NCI-H69 (cell line): ENCODE data around the gene RNF187.

ENCODE experiments used
- DNase-seq: peaks from one replicate; lab custom pipeline; 2025; lab: John Stamatoyannopoulos, UW

RNF187 gene

DNA sequence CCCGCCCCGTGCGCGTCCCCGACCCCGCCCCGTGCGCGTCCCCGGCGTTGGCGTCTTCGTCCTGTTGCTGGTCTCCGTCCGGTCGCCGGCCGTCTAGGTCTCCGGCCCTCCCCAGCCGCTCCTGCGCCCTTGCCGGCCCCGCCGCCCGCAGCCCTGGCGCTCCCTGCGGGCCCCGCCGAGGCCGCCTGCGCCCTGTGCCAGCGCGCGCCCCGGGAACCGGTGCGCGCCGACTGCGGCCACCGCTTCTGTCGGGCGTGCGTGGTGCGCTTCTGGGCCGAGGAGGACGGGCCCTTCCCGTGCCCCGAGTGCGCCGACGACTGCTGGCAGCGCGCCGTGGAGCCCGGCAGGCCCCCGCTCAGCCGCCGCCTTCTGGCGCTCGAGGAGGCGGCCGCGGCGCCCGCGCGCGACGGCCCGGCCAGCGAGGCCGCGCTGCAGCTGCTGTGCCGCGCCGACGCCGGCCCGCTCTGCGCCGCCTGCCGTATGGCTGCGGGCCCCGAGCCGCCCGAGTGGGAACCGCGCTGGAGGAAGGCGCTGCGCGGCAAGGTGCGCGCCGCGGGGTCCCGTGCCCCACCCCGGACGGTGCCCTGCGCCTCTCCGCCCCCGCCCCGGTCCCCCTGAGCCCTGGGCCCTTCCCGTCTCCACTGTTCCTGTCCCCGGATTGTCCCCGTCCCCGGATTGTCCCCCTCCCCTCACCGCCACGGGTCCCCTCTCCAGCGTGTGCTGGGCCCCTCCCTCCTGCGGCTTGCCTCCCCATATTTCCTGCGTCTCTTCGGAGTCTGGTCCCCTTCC is at the start of gene RNF187:
Gene RNF187, plus strand, starts transcription at position 47 of the 789 bp plus-strand sequence.
- DNase-seq: peak; percentile 69

DNA sequence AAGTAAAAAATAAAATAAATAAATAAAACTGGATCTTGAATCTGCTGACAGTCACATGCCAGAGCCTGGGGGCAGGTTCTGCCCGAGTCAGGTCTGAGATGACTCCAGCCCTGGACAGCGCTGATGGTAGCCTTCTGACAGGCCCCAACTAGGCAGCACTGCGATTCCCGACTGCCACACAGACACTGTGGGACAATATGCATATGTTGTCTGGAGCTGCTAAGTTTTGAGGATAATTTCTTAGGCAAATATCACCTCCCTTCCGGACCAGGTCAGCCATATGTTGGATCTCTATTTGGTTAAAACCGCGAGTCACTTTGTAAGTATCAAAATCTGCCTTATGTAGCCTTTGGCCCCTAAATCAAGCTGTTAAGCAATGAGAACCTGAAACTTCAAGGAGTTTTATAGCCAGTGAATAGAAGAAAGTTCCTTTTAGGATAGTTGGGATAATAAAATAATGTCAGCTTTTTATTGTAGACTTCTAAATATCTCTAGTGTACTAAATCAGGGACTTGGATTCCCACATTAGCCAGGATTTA is 49.7 kb upstream of the RNF187 start:
- no peak for DNase-seq

DNA sequence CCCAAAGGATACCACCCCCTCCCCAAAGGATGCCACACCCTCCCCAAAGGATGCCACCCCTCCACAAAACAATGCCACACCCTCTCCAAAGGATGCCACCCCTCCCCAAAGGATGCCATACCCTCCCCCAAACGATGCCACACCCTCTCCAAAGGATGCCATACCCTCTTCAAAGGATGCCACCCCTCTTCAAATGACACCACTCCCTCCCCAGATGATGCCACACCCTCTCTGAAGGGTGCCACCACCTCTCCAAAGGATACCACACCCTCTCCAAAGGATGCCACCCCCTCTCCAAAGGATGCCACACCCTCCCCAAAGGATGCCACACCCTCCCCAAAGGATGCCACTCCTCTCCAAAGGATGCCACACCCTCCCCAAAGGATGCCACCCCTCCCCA is 48.9 kb upstream of the RNF187 start:
- no peak for DNase-seq

DNA sequence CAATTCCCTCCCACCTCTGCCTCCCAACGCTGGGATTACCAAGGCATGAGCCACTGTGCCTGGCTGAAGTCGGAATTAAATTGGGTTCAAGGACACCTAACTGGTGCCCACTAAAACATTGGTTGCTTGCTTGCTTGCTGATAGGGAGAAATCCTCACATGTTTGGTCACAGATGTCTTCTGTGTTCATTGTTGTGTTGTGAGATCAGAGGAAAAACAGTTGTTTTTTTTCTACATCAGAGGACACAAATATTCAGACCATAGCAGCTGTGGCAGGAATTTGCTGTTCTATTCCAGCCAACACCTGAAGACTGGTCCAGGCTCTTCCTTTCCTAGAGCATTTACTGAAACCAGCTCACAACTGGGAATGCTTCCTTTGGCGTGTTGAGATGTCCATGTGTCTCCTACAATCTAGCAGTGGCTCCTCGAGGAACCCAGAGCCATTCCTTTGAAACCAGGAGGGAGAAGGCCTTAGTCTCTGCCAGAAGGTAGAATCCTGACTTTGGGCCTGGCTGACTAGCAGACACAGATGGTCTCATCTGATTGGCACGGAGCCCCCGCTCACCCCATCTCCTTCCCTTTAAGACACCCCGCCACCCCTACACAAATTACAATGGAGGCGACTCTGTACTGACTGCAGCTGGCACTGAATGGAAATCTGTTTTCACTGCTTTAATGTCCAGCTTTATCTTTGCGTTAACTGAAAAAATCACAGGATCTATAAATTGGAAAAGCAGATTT is 46.3 kb upstream of the RNF187 start:
- DNase-seq: no peak

DNA sequence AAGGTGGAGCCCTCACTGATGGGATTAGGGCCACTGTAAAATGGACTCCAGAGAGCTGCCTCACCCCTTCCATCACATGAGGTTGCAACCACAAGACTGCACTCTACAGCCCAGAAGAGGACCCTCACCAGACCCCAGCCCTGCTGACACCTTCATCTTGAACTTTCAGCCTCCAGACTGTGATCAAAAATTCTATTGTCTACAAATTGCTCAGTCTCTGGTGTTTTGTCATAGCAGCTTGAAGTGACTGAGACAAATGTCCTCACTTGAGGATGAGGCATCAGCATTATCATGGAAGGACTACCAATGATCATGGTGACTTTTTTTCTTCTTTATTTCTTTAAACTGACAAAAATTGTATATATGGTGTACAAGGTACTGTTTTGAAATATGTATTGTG is 43.8 kb upstream of the RNF187 start:
- no peak for DNase-seq

DNA sequence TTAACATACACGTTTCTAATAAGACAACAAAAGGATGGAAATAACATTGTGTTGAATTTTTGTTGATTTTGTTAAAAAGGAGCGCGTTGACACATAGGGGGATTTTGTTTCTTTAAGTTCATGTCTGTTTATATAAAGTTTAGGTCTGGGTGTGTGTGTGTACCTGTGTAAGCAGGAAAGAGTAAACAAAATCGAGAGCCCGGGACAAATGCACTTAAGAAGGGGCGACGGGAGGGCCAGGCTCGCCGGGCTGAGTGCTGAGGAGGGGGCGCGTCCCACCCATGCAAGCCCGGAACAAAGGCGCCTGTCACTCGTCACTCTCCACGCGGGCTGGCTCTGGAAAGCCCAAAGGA is 41.7 kb upstream of the RNF187 start:
- DNase-seq: no peak

DNA sequence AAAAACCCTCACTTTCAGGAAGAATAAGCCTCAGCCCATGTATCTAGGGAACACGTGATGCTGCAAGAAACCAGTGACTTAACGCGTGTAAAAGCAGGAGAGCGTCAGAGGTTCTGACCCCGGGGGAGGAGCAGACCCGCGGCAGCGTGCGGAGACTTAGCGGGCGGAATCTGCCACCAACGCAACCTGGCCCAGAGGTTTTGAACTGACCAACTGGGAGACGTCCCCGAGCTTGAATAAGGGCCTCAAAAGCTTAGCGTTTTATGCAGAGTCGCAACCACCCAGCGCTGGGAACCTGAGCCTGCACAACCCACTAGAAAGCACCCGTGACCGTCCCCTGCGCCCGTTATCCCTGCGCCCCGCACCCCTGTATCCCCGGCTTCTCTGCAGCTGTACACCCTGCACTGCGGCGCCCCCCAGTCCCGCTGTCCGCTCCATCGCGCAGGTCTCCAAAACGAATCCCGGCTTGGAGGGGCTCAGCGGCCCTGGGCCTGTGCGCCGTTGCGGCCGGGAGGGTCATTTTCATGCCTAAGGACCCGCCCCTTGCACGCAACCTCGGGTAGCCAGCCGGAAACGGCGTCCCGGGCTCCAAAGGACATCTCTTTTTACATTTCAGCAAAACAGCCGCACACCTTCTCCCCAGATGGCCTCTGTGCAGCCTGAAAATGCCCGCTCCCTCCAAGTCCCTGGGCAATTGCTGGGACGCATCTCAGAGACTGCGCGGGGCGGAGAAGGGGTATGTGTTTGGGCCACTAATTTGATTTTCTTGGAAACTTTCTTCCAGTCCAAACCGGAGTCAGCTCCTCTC is 41.1 kb upstream of the RNF187 start:
- peak; percentile 48 for DNase-seq

DNA sequence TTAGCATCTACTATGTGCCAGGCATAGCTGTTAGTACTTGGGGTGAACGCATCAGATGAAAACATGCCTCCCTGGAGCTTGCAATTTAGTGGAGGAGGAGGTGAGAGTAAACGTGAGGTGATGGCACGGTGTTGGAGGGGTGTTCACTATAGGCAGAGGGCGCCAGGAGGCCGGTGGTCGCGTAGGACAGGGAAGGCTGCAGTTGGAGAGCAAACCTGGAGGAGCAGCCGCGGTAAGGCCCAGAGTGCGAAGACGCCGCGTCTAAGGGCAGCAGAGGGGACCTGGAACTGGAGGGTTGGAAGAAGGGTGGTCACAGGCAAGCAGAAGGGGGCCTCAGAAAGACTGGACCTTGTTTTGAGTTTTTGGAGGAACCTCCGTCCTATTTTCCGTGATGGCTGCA is 40.3 kb upstream of the RNF187 start:
- no peak for DNase-seq

DNA sequence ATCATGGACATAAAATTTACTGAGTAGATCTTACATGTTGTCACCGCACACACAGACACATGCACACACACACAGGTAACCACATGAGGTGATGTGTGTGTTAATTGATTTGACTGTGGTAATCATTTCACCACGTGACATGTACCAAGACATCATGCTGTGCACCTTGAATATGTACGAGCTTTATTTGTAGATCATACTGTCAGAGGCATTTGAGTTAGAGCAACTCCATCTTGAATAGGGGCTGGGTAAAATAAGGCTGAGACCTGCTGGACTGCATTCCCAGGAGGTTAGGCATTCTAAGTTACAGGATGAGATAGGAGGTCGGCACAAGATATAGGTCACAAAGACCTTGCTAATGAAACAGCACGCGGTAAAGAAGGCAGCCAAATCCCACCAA is 38.8 kb upstream of the RNF187 start:
- no peak for DNase-seq

DNA sequence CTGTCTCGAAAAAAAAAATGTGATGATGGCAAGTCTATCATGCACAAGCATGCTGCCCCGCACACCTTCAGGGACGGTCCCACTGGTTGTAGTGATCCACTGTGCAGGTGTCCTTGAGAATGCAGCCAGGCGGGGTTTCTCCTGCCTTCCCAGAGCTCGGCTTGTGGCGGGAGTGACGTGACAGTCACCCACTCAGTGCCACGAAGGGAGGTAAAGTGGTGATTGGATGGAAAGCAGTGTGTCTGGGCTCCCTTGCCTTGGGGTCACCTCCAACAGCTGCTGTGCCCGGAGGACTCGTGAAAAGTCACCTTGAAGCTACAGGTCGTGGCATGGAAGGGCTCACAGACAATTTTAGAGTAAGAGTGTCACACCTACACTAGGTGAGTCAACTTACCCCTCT is 37.0 kb upstream of the RNF187 start:
- DNase-seq: no peak

DNA sequence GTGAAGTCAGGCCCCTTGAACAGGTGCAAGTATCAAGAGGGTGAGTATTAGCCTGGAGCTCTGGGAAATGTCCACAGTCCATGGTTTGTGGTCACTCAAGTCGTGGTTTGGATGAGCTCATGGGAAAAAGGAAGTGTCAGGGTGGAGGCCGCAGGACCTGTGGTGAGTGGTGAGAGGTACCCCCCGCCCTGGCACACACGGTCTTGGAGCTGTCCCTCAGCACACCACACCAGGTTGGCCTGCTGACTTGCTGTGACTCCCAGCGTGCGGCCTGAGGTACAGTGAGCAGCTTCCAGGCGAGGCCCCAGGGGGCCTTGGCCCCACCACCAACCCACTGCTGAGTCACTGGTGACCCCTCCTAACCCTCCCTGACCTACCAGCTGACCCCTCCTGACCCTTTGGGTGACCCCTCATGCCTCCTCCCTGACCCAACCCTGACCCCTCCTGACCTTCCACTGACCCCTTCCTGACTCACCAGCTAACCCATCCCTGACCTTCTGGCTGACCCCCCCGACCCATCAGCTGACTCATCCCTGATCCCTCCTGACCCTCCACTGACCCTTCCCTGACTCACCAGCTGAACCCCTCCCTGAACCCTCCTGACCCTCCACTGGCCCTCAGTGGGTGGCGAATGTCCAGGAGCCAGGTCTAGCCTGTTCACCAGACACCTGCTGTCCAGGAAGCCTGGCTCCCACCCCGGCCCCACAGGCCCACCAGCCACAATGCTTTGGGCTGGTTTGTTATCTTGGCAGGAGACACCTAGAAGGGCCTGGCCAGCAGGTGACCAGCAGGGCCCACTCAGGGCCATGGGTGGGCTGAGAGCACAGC is 34.8 kb upstream of the RNF187 start:
- no peak for DNase-seq

DNA sequence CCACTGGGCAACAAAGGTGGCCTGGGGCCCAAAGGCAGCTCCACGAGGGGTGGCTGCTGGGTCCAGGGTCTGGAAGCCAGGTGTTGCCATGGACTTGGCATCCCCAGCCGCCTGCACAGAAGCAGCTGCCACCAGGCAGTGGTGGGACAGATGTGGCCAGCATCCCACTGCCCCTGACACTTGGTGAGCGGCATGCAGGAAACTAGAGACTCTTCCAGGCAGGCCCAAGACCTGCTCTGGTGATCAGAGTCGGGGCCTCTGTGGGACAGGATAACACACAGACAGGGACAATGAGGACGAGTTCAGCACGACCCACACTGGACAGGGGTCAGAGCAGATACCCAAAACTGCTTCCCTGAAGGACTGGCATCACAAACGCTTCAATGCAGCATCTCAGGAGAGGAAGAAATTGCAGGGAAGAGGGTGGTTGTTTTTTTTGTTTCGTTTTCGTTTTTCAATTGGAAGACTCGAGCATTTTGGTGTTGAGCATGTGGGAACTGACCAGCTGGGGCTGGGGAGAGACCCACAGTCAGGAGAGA is 34.1 kb upstream of the RNF187 start:
- DNase-seq: no peak

DNA sequence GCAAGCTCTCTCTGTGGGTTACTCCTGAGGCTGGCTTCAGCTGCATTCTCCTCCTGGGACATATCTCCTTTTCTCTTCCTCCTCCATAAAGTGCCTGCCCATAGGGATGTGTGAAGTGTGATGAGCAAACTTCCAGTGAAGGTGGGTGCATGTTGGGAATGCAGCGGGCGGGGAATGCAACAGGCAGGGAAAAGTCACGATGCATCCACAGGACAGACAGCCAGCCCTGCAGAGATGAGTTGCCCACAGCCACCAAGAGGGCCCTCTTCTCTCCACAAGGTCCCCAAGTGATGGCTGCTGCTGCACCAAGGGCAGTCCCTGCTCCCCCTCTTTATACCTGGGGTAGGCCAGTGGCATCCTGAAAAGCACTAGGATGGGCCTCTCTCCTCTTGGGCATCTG is 33.6 kb upstream of the RNF187 start:
- DNase-seq: no peak

DNA sequence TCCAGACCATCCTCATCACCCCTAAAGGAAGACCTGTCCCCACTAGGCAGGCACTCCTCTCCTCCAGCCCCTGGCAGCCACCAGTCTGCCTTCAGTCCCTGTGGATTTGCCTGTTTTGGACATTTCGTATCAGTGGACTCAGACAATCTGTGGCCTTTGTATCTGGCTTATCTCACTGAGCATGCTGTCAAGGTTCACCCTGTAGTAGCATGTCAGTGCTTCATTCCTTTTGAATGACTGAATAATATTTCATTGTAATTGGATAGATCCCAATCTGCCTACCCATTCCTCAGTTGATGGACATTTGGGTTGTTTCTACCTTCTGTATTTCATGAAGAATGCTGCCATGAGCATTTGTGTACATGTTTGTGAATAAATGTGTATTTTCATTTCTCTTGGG is 32.9 kb upstream of the RNF187 start:
- DNase-seq: no peak

DNA sequence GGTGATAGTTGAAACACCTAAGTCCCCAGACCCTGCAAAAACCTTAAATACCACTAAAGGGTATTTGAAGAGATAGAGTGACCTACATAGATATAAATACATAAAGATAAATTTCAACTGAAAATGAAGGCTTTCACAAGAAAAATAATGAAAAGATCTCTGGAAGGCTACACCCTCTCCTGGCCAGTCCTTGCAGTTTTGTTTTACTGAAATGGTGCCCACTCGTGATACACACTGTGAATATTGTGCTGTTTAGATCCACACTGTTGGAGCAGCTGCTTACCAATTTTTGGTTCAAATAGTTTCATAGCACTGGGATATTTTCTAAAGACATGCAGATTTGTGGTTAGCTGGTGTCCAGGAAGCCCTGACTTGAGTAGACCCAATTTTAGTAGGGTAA is 31.5 kb upstream of the RNF187 start:
- DNase-seq: no peak

DNA sequence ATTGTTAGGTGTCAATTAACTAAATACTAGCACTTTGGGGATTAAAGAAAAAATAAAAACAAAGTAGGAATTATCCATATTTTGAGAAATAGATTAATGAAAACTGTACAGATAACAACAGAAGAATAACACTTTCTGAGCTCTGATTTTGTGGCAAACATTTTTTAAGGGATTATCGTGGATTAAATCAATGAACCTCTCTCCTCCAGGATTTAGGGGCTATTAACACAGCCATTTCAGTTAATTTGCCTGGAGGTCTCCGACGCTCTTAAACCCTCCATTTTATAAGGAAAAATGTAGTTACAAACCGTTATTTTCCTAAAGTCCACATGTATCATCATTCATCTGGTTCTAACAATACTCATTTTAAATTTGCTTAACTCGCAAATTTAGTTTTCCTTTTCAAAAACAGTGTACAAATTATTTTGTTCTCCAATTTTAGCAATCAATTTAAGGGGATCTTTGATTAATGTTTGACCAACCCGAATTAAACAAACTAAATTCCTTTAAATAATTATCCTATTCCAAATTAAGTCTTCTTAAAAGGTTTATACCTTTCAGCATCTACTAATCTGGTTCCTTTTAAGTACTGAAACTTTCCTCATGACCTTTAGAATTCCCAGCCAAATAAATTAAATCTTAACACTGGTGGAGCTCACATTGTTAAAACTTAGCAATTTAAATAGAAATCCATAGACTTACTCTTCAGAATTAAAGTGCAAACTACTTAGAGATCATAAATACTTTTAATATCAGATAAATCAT is 30.7 kb upstream of the RNF187 start:
- DNase-seq: no peak

DNA sequence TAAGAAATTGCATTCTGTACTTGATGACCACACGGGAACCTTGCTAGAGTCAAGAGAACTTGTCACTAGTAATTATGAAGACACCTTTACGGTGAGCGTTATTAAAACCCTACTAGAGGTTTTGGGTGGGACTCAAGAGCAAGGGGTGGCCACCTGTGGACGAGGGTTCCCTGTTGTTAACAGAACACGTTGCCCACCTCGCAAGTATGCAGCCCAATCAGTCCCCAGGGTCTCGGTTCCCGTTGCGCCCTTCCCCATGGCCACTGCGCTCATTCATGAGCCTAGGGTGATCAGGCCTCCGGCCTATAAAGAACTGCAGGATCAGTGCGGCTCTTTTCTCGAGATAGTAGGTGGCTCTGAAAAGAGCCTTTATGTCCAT is 30.2 kb upstream of the RNF187 start:
- no peak for DNase-seq

DNA sequence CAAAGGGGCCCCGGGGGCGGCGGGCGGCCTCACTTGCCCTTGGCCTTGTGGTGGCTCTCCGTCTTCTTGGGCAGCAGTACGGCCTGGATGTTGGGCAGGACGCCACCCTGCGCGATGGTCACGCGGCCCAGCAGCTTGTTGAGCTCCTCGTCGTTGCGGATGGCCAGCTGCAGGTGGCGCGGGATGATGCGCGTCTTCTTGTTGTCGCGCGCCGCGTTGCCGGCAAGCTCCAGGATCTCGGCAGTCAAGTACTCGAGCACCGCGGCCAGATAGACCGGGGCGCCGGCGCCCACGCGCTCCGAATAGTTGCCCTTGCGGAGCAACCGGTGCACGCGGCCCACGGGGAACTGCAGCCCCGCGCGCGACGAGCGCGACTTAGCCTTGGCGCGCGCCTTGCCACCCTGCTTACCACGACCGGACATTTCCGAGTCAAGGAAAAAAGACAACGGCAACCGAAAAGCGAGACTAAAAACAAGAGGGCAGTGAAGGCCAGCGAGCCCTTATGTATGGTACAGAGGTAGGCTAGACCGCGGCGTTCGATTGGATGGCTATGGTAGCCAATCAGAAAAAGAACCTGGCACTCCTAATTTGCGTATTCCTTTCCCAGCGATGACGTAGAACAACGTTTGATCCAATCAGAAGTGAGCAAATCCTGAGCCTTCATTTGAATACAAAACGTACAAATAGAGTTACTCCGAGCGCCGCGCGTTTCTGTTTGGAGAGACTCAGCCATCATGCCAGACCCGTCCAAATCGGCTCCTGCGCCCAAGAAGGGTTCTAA is 29.6 kb upstream of the RNF187 start:
- peak; percentile 99 for DNase-seq

DNA sequence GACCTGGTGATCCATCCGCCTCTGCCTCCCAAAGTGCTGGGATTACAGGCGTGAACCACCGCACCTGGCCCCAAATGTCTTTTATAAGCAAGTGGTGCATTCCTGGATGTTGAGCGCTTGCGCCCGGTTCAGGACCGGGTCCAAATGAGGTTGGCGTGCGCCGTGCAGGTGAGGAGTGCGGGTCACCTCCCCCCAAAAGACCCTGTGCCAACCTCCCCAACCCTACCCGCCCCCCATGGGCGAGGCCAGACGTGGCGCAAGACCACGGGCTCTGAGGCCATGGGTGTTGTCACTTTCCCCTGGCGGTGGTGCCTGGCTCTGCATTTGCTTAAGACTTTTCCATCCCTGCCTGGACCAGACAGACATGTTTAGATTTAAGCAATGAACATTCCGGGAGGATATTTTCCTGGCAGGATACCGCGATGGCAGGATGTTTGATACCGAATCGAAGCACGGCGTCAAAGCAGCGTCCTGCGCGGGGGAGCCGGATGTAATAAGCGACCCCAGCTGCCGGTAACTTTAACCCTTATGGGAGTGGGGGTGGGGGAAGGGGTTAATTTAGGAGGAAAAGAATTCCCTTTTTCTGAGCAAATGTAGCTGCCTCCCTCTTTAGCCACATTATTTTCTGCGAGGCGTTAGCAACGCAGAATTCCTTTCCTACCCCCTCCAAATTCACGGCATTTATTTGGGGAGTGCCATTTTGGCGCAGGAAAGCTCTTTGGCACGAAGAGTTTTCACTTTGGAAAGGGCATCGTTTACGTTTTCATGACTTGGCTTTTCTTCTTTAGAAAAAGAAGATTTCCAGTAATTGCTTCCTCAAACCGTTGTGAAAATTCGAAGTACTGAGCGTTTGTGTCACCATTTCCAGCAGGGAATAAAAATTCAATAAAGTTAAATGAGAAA is 27.8 kb upstream of the RNF187 start:
- DNase-seq: peak; percentile 95
